DMS53 (cell line): ENCODE data around the gene TCERG1L.
"Not testable (repeated sequence)": the region's sequence is repeated elsewhere in the genome, so short reads cannot be mapped to it uniquely, and the experiment has no call there.

ENCODE experiments used
- DNase-seq: peaks from one replicate; lab custom pipeline; 2025; lab: John Stamatoyannopoulos, UW

Gene TCERG1L

GRCh38 chr10:131162866-131163843 lies 148.4 kb downstream of the TCERG1L start:
- DNase-seq: no peak

- DNase-seq: no peak
These were observed 149.3 kb downstream of the TCERG1L start for GRCh38 chr10:131162211-131162610.

GRCh38 chr10:131161087-131161486 lies 150.4 kb downstream of the TCERG1L start:
- no peak for DNase-seq

- no peak for DNase-seq
These were observed 151.2 kb downstream of the TCERG1L start for GRCh38 chr10:131160219-131160875.

- DNase-seq: no peak
These were observed 151.8 kb downstream of the TCERG1L start for GRCh38 chr10:131159771-131160170.

- no peak for DNase-seq
These were observed 152.8 kb downstream of the TCERG1L start for GRCh38 chr10:131158695-131159094.

- no peak for DNase-seq
These were observed 153.6 kb downstream of the TCERG1L start for GRCh38 chr10:131157899-131158298.

- DNase-seq: no peak
These were observed 155.7 kb downstream of the TCERG1L start for GRCh38 chr10:131155876-131156230.

- no peak for DNase-seq
These were observed 156.2 kb downstream of the TCERG1L start for GRCh38 chr10:131155218-131155875.

GRCh38 chr10:131154306-131155025 lies 157.1 kb downstream of the TCERG1L start:
- DNase-seq: no peak

- DNase-seq: not testable (repeated sequence)
These were observed 159.1 kb downstream of the TCERG1L start for GRCh38 chr10:131152456-131152855.

GRCh38 chr10:131150126-131150525 lies 161.4 kb downstream of the TCERG1L start:
- no peak for DNase-seq

- no peak for DNase-seq
These were observed 161.9 kb downstream of the TCERG1L start for GRCh38 chr10:131149586-131149985.

GRCh38 chr10:131149111-131149510 lies 162.4 kb downstream of the TCERG1L start:
- no peak for DNase-seq

- DNase-seq: no peak
These were observed 163.3 kb downstream of the TCERG1L start for GRCh38 chr10:131148270-131148669.

GRCh38 chr10:131147301-131147975 lies 164.1 kb downstream of the TCERG1L start:
- no peak for DNase-seq

GRCh38 chr10:131146790-131147189 lies 164.7 kb downstream of the TCERG1L start:
- no peak for DNase-seq

GRCh38 chr10:131145756-131146155 lies 165.8 kb downstream of the TCERG1L start:
- no peak for DNase-seq

GRCh38 chr10:131144711-131145375 lies 166.7 kb downstream of the TCERG1L start:
- no peak for DNase-seq

GRCh38 chr10:131144196-131144595 lies 167.3 kb downstream of the TCERG1L start:
- DNase-seq: no peak
